H54 (cell line): ENCODE data around the gene HLA-DMA.
A peak's percentile ranks its signal among the peaks of the same experiment; 100 is the strongest.

Experiments
- DNase-seq: peaks from one replicate; pipeline ENCODE4 v3.0.0; 2011; ENCODE audit warnings: low spot score, mixed read lengths; ENCODE audit not compliant: insufficient read length
- FAIRE-seq: peaks from 3 replicates; lab custom pipeline; 2011; peaks lifted over from hg19 to GRCh38; lab: Jason Lieb, UNC
- POLR2A ChIP-seq: IDR thresholded peaks from 2 replicates; pipeline ENCODE4 v1.6.1; 2011; ENCODE audit warnings: low read depth, mild to moderate bottlenecking, low read length

The HLA-DMA gene

GRCh38 chr6:32937230-32937633 lies 15.7 kb downstream of the HLA-DMA start:
- no peak for FAIRE-seq
- TF ChIP-seq POLR2A = no peak
- no peak for DNase-seq

DNA sequence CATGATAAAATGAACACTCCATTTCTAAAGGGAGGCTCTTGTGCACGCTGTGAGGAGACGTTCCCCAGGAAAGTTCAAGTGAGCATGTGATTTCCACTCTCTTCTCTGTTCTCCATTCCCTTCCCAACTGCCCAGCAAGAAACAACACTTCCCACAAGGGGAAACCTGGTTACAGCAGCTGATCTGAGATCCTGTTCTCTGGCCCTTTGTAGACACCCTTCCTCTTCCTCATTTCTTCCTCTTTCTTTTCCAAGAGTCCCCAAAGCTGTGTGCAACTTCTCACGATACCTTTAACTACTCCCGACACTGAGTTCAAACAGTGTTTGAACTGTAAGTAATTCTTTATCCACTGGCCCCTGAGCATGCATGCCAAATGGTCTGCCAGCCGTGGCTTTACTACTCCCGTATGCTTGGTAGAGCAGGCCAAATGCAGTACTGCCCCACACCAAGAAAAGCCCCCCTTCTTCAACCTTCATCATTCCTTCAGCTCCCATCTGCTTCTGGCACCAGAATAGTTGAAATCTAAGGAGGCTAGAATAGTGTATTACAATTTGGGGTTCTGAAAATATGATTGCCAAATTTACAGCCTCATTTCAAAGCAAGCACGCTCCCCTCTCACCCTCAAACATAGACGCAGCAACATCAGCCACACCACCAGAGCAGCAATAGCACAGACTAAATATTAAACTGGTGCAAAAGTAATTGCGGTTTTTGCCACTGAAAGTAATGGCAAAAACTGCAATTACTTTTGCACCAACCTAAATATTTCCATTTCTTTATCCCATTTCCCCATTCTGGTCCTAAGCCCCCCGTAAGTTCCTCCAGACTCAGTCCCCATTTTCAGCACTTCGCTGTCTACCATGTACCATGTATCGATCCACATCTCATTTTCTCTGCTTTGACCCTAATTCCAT lies 16.4 kb downstream of the HLA-DMA start:
- TF ChIP-seq POLR2A = no peak
- no peak for FAIRE-seq
- no peak for DNase-seq

- DNase-seq (no peak), FAIRE-seq (no peak)
- no peak for TF ChIP-seq POLR2A
Observed at GRCh38 chr6:32935551-32936238, 17.2 kb downstream of the HLA-DMA start.

DNA sequence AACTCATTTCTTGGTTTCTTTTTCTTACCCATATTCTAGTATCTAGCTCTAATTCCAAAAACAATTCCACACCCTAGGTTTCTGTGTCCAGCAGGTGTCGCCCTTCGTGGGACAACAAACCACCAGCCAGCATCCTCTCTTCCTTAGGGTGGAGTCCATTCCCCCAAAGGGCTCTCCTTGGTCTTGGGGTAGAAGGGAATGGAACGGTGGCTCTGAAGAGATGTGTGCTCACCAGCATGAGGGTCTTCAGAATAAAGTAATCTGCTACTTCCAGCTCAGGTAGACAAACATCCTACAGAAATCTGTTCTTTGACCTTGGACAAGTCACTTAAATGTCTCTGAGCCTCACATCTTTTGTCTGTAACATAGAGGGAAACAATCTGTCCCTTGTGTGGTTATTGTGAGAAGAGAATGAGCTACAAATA lies 19.2 kb downstream of the HLA-DMA start:
- DNase-seq (peak; percentile 63), FAIRE-seq (peak; percentile 69)
- no peak for TF ChIP-seq POLR2A

GRCh38 chr6:32932132-32932868 lies 20.6 kb downstream of the HLA-DMA start:
- FAIRE-seq (no peak), DNase-seq (no peak)

GRCh38 chr6:32931211-32931610 lies 21.7 kb downstream of the HLA-DMA start:
- TF ChIP-seq POLR2A = no peak
- FAIRE-seq (no peak), DNase-seq (no peak)

More at GRCh38 chr6:32932132-32932868, 20.6 kb downstream of the HLA-DMA start:
- TF ChIP-seq POLR2A = no peak

DNA sequence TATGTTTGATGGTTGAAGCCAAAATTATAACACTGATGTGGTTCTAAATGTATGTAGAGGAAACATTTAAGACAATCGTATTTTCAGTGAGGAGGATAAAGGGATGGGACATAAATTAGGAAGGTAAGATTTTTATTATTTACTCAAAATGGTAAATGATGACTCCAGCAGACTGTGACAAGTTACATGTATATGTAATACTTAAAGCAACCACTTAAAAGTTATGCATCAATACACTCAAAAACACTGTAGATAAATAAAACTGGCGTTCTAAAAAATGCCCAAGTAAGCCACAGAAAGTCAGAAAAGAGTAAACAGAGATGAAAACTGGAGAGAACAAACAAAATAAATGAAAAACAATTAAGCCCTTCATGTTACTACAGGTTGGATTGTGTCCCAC lies 30.8 kb downstream of the HLA-DMA start:
- DNase-seq (no peak), FAIRE-seq (no peak)
- no peak for TF ChIP-seq POLR2A

- no peak for TF ChIP-seq POLR2A
- FAIRE-seq = no peak
- DNase-seq = no peak
Observed at GRCh38 chr6:32920715-32921114, 32.2 kb downstream of the HLA-DMA start.

DNA sequence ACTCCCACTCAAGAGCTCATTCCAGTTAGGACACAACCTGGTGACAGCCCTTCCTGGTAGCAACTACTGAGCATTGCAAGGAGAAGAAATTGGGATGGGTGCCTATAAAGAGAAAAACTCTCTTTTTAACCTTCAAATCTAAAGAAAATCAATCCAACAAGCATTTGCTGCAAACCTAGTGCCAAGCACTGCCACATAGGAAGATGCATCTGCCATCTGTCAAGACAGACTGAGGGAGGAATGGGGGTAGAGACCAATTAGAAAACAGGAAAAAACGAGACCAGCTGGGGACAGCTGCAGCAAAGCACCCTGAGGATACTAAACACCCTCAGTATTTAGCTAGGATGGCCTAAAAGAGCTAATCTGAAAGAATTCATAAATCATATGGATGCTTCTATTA lies 39.9 kb downstream of the HLA-DMA start:
- TF ChIP-seq POLR2A = no peak
- FAIRE-seq (no peak), DNase-seq (no peak)

DNA sequence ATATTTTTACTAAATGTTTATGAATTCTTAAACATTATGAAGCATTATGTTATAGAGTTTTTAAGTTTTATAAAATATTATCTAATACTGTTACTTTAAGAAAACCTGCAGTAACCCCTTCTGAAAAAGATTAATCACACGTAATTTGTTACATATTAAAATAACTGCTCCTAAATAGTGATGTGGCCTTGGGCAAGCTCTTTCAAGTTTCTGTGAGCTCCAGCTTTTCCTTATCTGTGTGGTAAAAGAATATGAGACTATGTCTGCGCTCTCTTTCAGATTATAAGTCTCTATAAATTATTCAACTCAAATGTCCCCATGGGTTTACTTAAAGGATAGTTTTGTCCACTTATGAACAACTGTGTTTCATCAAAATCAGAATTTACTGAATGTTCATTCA lies 44.0 kb downstream of the HLA-DMA start:
- FAIRE-seq (no peak), DNase-seq (no peak)
- no peak for TF ChIP-seq POLR2A

DNA sequence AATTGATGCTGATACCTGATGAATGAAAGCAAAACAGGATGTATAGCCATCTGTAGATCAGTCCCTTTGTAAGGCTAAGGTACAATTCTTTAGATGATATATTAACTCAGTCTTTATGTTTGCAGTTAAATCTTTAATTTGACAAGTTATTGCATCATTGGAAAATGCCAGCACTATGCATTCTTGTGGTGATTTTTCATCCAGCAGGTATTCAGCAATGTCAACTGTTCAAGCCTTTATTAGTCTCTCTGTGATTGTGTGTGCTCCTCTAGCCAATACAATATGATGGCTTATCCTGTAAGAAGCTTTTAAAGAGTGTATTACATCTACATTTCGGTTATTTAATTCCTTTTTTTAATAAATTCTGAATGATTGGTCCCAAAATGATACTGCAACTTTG lies 46.4 kb downstream of the HLA-DMA start:
- FAIRE-seq (peak; percentile 89), DNase-seq (no peak)
- no peak for TF ChIP-seq POLR2A

GRCh38 chr6:32905078-32905477 lies 47.8 kb downstream of the HLA-DMA start:
- TF ChIP-seq POLR2A = no peak
- DNase-seq (no peak), FAIRE-seq (no peak)

DNA sequence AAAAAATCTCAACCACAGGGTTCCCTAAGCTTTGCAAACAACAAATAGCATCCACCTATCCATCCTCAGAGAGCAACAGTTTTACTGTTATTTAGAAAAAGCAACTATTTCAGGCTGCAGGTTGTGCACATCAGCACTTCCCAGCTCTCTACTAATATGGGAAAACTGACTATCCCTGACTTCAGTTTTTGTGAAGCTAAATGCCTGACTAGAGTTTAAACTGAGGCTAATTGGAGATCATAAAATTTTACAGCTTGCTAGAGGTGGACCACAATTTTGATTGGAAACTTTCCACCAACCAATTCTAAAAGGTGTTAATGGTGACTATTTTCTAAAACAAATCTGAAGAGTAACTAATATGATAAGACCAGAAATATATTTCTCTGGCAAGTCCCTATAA lies 48.9 kb downstream of the HLA-DMA start:
- no peak for TF ChIP-seq POLR2A
- FAIRE-seq = no peak
- DNase-seq = no peak
